HCT116 (cell line): ENCODE data around the gene FGF6. TPM values are rescaled to one million over a fixed set of nuclear protein-coding genes. Genes with fewer than 3 reads are reported as not detected.

ENCODE experiments used
- ATAC-seq: fragments of 200-7000 bp; cut with Tn5 transposase; 2 replicates; pipeline ENCODE4 v1.9.1; 2020; ENCODE audit warnings: mild to moderate bottlenecking, moderate library complexity
- BruUV-seq: library from RNA; stranded (reverse); fragments of 400-500 nt; replicated peaks from 2 replicates; lab custom pipeline; 2021; lab: Mats Ljungman, UMichigan
- CTCF ChIA-PET: fragments of 300-600 bp; sonication (Branson Sonifier 250); formaldehyde crosslinking; loops from one replicate; lab custom pipeline; 2021; ENCODE audit warnings: antibody characterized with exemption; lab: Charles Lee
- POLR2A ChIA-PET: fragments of 300-600, 350-600 bp; sonication (Branson Sonifier 250); formaldehyde crosslinking; loops from one replicate; lab custom pipeline; 2021; ENCODE audit warnings: antibody characterized with exemption; lab: Charles Lee
- RAD21 ChIA-PET, 2 experiments: fragments of 300-600 bp; sonication (Branson Sonifier 250); formaldehyde crosslinking; loops; one replicate each; lab custom pipeline; 2023; ENCODE audit warnings: low total read pairs in 2 of 2; ENCODE audit not compliant: uncharacterized antibody in 2 of 2, unreplicated experiment in 2 of 2, low non-redundant PET in 1 of 2; lab: Charles Lee
- DNase-seq: peaks from one replicate; pipeline ENCODE4 v3.0.0-alpha.2; 2010; ENCODE audit warnings: low read depth, low spot score
- H2AFZ ChIP-seq: fragments of 200-600 bp; shearing (Covaris generic), sonication (generic); 2 replicates; pipeline ENCODE4 v1.6.1; 2017; ENCODE audit warnings: low read depth, mixed run types, mixed read lengths, antibody characterized with exemption, low read length; ENCODE audit not compliant: poor library complexity, severe bottlenecking
- H3K27ac ChIP-seq: 2 replicates; pipeline ENCODE4 v1.5.1; 2012; ENCODE audit warnings: low read depth, low read length
- H3K27me3 ChIP-seq: fragments of 200-600 bp; sonication (generic); 2 replicates; pipeline ENCODE4 v1.6.1; 2016; ENCODE audit warnings: mixed run types, low read length, mixed read lengths; ENCODE audit not compliant: insufficient read depth
- H3K36me3 ChIP-seq, 2 experiments: fragments of 200-500 bp in 1 of 2; fragments of 200-600 bp in 1 of 2; sonication (Bioruptor generic) in 1 of 2; sonication (generic) in 1 of 2; 2 replicates each; pipeline versions ENCODE4 v1.5.1 to v1.6.1; 2014 to 2016; ENCODE audit warnings: low read length in 2 of 2, inconsistent platforms in 1 of 2, mixed read lengths in 1 of 2, mixed run types in 1 of 2; ENCODE audit not compliant: insufficient read depth in 2 of 2, control insufficient read depth in 1 of 2
- H3K4me1 ChIP-seq, 2 experiments: fragments of 200-600 bp in 1 of 2; sonication (generic) in 1 of 2; 2 replicates each; pipeline versions ENCODE4 v1.5.1 to v1.6.1; 2012 to 2017; ENCODE audit warnings: low read length in 2 of 2, inconsistent platforms in 1 of 2, mild to moderate bottlenecking in 1 of 2, mixed read lengths in 1 of 2, mixed run types in 1 of 2, moderate library complexity in 1 of 2; ENCODE audit not compliant: insufficient read depth in 2 of 2, control insufficient read depth in 1 of 2
- H3K4me2 ChIP-seq: fragments of 200-600 bp; sonication (generic); 2 replicates; pipeline ENCODE4 v1.6.1; 2017; ENCODE audit warnings: mixed run types, low read length, mixed read lengths
- H3K4me3 ChIP-seq, 2 experiments: fragments of 200-600 bp in 1 of 2; sonication (generic) in 1 of 2; replicated peaks in 1 of 2; 2 replicates each; pipeline ENCODE4 v1.5.1; 2011 to 2016; ENCODE audit warnings: low read length in 2 of 2, control low read depth in 1 of 2, low read depth in 1 of 2, mild to moderate bottlenecking in 1 of 2, mixed read lengths in 1 of 2, mixed run types in 1 of 2
- H3K79me2 ChIP-seq: fragments of 200-600 bp; sonication (generic); 2 replicates; pipeline ENCODE4 v1.6.1; 2017; ENCODE audit warnings: mild to moderate bottlenecking, mixed run types, low read length, moderate library complexity, mixed read lengths; ENCODE audit not compliant: insufficient read depth
- H3K9ac ChIP-seq: fragments of 200-600 bp; sonication (generic); 2 replicates; pipeline ENCODE4 v1.6.1; 2016; ENCODE audit warnings: low read length, mixed read lengths
- H3K9me2 ChIP-seq: fragments of 200-600 bp; sonication (generic), shearing (Covaris generic); 2 replicates; pipeline ENCODE4 v1.6.1; 2017; ENCODE audit warnings: mixed run types, mild to moderate bottlenecking, moderate library complexity; ENCODE audit not compliant: insufficient read depth
- H3K9me3 ChIP-seq, 2 experiments: fragments of 200-500 bp in 1 of 2; fragments of 200-600 bp in 1 of 2; sonication (Bioruptor generic) in 1 of 2; sonication (generic) in 1 of 2; 2 replicates each; pipeline ENCODE4 v1.6.1; 2014 to 2017; ENCODE audit warnings: low read length in 2 of 2, mixed read lengths in 2 of 2, inconsistent platforms in 1 of 2, low read depth in 1 of 2, mild to moderate bottlenecking in 1 of 2, mixed run types in 1 of 2, moderate library complexity in 1 of 2; ENCODE audit not compliant: control insufficient read depth in 1 of 2, insufficient read depth in 1 of 2
- H4K20me1 ChIP-seq: fragments of 200-600 bp; sonication (generic), shearing (Covaris generic); 2 replicates; pipeline ENCODE4 v1.6.1; 2017; ENCODE audit warnings: mixed run types, mild to moderate bottlenecking, moderate library complexity; ENCODE audit not compliant: insufficient read depth
- CEBPB ChIP-seq: IDR thresholded peaks from 2 replicates; pipeline ENCODE4 v1.6.1; 2012; ENCODE audit warnings: low read depth
- EGR1 ChIP-seq: IDR thresholded peaks from 2 replicates; pipeline ENCODE4 v1.6.1; 2012; ENCODE audit warnings: low read depth
- ELF1 ChIP-seq: IDR thresholded peaks from 2 replicates; pipeline ENCODE4 v1.6.1; 2012; ENCODE audit warnings: low read depth, borderline replicate concordance
- EZH2 ChIP-seq: fragments of 200-600 bp; sonication (generic); IDR thresholded peaks from 2 replicates; pipeline ENCODE4 v1.6.1; 2017; ENCODE audit warnings: antibody characterized with exemption, mixed run types
- EZH2phosphoT487 ChIP-seq: fragments of 200-600 bp; IDR thresholded peaks from 2 replicates; pipeline ENCODE4 v1.6.1; 2018; ENCODE audit warnings: antibody characterized with exemption, borderline replicate concordance
- FOSL1 ChIP-seq: IDR thresholded peaks from 2 replicates; pipeline ENCODE4 v1.6.1; 2012; ENCODE audit warnings: low read depth
- JUND ChIP-seq: IDR thresholded peaks from 2 replicates; pipeline ENCODE4 v1.6.1; 2012
- POLR2AphosphoS5 ChIP-seq: IDR thresholded peaks from 2 replicates; pipeline ENCODE4 v1.6.1; 2011; ENCODE audit warnings: mild to moderate bottlenecking, low read depth, low read length, moderate library complexity
- RAD21 ChIP-seq: IDR thresholded peaks from 2 replicates; pipeline ENCODE4 v1.6.1; 2012; ENCODE audit warnings: low read depth, mild to moderate bottlenecking
- SIN3A ChIP-seq: IDR thresholded peaks from 2 replicates; pipeline ENCODE4 v1.6.1; 2012; ENCODE audit warnings: low read depth
- SP1 ChIP-seq: IDR thresholded peaks from 2 replicates; pipeline ENCODE4 v1.6.1; 2012; ENCODE audit warnings: low read depth
- SRF ChIP-seq: IDR thresholded peaks from 2 replicates; pipeline ENCODE4 v1.6.1; 2012; ENCODE audit warnings: low read depth
- TCF7L2 ChIP-seq: IDR thresholded peaks from 2 replicates; pipeline ENCODE4 v1.7.0; 2011; ENCODE audit warnings: borderline replicate concordance, inconsistent platforms; ENCODE audit not compliant: insufficient read depth, insufficient read length; ENCODE audit errors: extremely low read depth
- ZFX ChIP-seq: fragments of 450-650 bp; IDR thresholded peaks from 2 replicates; pipeline ENCODE4 v1.6.1; 2017
- intact Hi-C: fragments of 100-400 bp; cut with micrococcal nuclease; formaldehyde crosslinking; loops from 2 replicates; pipeline ENCODE4 v1.10.0; 2022
- total RNA-seq: library from RNA; stranded (reverse); gene quantifications from one replicate; pipeline ENCODE4 v1.2.1, GENCODE V29; 2021; ENCODE audit not compliant: unreplicated experiment
- TF ChIP-seq, protein P1 (sequence below), 3 experiments: fragments of 200-600 bp in 1 of 3; sonication (generic) in 1 of 3; IDR thresholded peaks in 2 of 3; conservative IDR thresholded peaks in 1 of 3; 2 replicates each; pipeline ENCODE4 v1.5.1; 2012 to 2017; ENCODE audit warnings: low read depth in 2 of 3, low read length in 2 of 3, antibody characterized with exemption in 1 of 3, borderline replicate concordance in 1 of 3, control low read depth in 1 of 3, mild to moderate bottlenecking in 1 of 3, mixed read lengths in 1 of 3, mixed run types in 1 of 3, moderate library complexity in 1 of 3; ENCODE audit not compliant: insufficient read depth in 1 of 3
- TF ChIP-seq, protein P2 (sequence below): IDR thresholded peaks from 2 replicates; pipeline ENCODE4 v1.6.1; 2012
- TF ChIP-seq, protein P3 (sequence below): IDR thresholded peaks from 2 replicates; pipeline ENCODE4 v1.6.1; 2012

The FGF6 gene
- total RNA-seq, 1 experiment from 2014 or later: not detected

DNA sequence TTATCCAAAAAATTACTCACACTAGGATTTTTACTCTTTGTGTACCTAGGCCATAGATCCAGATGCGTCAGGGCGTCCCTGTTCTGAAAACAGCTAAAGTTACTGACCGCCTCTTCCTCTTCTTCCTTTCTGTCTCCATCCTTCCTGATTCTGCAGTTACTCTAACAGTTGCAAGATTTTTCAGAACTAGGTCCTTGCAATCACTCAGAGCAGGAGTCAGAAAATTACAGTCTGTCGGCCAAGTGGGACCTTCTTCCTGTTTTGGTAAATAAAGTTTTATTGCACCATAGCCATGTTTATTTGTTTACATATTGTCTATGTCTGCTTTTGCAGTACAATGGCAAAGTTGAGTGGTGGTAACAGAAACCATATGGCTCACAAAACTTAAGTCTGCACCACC is 25.6 kb upstream of the FGF6 start (continued):
- TF ChIP-seq FOSL1: no peak
- TF ChIP-seq, protein P1, sequence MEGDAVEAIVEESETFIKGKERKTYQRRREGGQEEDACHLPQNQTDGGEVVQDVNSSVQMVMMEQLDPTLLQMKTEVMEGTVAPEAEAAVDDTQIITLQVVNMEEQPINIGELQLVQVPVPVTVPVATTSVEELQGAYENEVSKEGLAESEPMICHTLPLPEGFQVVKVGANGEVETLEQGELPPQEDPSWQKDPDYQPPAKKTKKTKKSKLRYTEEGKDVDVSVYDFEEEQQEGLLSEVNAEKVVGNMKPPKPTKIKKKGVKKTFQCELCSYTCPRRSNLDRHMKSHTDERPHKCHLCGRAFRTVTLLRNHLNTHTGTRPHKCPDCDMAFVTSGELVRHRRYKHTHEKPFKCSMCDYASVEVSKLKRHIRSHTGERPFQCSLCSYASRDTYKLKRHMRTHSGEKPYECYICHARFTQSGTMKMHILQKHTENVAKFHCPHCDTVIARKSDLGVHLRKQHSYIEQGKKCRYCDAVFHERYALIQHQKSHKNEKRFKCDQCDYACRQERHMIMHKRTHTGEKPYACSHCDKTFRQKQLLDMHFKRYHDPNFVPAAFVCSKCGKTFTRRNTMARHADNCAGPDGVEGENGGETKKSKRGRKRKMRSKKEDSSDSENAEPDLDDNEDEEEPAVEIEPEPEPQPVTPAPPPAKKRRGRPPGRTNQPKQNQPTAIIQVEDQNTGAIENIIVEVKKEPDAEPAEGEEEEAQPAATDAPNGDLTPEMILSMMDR (IDR thresholded peaks at IDR 0.05 in 2 of 3, conservative IDR thresholded peaks at IDR 0.05 in 1 of 3; ENCODE audit: borderline replicate concordance in 1 of 3, insufficient read depth in 1 of 3, low read depth in 2 of 3, low read length in 2 of 3): no peak

DNA sequence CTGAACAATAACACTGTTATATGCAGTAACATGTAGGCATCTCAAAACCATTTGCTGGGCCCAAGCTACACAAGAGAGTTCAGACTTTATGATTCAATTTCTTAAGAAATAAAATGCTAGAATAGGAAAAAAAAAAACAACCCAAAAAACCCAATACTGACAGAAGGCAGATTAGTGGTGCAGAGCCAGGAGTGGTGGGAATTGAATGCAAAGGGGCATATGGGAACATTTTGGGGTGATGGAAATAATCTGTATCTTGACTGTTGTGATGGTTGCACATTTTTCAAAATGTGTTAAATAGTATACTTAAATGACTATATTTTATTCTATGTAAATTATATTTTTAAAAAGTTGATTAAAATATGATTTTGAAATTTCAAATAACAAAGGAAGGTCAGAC is 23.4 kb upstream of the FGF6 start:
- H4K20me1 ChIP-seq: no peaks in the 10 kb centered on the region
- no peak for TF ChIP-seq ZFX
- no peak for TF ChIP-seq ELF1
- TF ChIP-seq POLR2AphosphoS5: no peak
- no peak for TF ChIP-seq CEBPB
- TF ChIP-seq, protein P1 (IDR thresholded peaks at IDR 0.05 in 2 of 3, conservative IDR thresholded peaks at IDR 0.05 in 1 of 3; ENCODE audit: borderline replicate concordance in 1 of 3, insufficient read depth in 1 of 3, low read depth in 2 of 3, low read length in 2 of 3): no peak
- TF ChIP-seq, protein P2, sequence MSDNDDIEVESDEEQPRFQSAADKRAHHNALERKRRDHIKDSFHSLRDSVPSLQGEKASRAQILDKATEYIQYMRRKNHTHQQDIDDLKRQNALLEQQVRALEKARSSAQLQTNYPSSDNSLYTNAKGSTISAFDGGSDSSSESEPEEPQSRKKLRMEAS: no peak
- no peak for TF ChIP-seq EGR1
- no peak for TF ChIP-seq JUND
- TF ChIP-seq EZH2phosphoT487: no peak
- TF ChIP-seq RAD21: no peak
- no peak for TF ChIP-seq TCF7L2
- TF ChIP-seq SP1: no peak
- TF ChIP-seq, protein P3, sequence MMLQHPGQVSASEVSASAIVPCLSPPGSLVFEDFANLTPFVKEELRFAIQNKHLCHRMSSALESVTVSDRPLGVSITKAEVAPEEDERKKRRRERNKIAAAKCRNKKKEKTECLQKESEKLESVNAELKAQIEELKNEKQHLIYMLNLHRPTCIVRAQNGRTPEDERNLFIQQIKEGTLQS: no peak
- no peak for TF ChIP-seq SIN3A
- TF ChIP-seq FOSL1: no peak
- no peak for TF ChIP-seq SRF
- TF ChIP-seq EZH2: no peak
- ATAC-seq (no peak), DNase-seq (no peak)
- H3K36me3 ChIP-seq: no peaks in the 10 kb centered on the region
- no peak overlapping the region for H3K9ac ChIP-seq
- no peak overlapping the region for H3K4me3 ChIP-seq
- CTCF ChIA-PET: no interaction called here
- BruUV-seq: no TSS peak
- H3K27me3 ChIP-seq: peaks cover 12% of the 10 kb centered on the region
- RAD21 ChIA-PET: no interaction called here
- intact Hi-C loops: no loop called here
- no peaks in the 10 kb centered on the region for H3K9me2 ChIP-seq
- H3K4me1 ChIP-seq: no peaks in the 10 kb centered on the region
- H3K9me3 ChIP-seq: no peaks in the 10 kb centered on the region
- H3K27ac ChIP-seq: no peak overlapping the region
- POLR2A ChIA-PET: no interaction called here
- no peak overlapping the region for H2AFZ ChIP-seq
- no peak overlapping the region for H3K4me2 ChIP-seq
- no peaks in the 10 kb centered on the region for H3K79me2 ChIP-seq
